Prostate gland (tissue), 2 donors: ENCODE measurements around the gene MDH1.

Experiments
- POLR2A ChIP-seq: fragments of 450-650 bp; IDR thresholded peaks from one replicate; pipeline ENCODE4 v1.6.1; 2016; ENCODE audit warnings: antibody characterized with exemption, mild to moderate bottlenecking
- POLR2AphosphoS5 ChIP-seq: sonication (generic); formaldehyde crosslinking; IDR thresholded peaks from one replicate; pipeline ENCODE4 v1.6.1; 2017; ENCODE audit warnings: antibody characterized with exemption
- TF ChIP-seq, protein P1 (sequence below), 4 experiments: fragments of 200-600 bp in 2 of 4; fragments of 450-650 bp in 2 of 4; sonication (generic) in 2 of 4; IDR thresholded peaks; 1 replicate in 3 of 4; 2 replicates in 1 of 4; pipeline ENCODE4 v1.5.1; 2016 to 2019; ENCODE audit warnings: antibody characterized with exemption in 4 of 4, mild to moderate bottlenecking in 2 of 4, moderate library complexity in 2 of 4

DNA sequence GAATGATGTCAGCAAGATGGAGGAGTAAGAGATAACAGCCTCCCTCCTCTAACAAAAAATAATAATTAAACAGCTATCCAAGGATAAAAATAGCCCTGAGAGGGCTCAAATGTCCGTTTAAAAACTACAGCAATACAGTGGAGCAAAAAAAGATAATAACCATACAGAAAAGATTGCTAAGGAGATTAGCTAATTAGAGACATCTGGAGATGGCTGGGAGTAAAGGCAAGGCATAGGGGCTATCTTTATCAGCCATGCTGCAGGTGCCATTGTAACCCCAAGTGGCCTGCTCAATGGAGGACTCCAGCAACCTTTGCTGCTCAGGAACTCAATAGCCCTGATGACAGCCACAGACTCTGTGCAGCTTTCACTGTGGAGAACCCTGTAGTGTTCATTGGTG is 42.7 kb downstream of the MDH1 start:
- TF ChIP-seq, protein P1, sequence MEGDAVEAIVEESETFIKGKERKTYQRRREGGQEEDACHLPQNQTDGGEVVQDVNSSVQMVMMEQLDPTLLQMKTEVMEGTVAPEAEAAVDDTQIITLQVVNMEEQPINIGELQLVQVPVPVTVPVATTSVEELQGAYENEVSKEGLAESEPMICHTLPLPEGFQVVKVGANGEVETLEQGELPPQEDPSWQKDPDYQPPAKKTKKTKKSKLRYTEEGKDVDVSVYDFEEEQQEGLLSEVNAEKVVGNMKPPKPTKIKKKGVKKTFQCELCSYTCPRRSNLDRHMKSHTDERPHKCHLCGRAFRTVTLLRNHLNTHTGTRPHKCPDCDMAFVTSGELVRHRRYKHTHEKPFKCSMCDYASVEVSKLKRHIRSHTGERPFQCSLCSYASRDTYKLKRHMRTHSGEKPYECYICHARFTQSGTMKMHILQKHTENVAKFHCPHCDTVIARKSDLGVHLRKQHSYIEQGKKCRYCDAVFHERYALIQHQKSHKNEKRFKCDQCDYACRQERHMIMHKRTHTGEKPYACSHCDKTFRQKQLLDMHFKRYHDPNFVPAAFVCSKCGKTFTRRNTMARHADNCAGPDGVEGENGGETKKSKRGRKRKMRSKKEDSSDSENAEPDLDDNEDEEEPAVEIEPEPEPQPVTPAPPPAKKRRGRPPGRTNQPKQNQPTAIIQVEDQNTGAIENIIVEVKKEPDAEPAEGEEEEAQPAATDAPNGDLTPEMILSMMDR (IDR thresholded peaks at IDR 0.05): no peak
- TF ChIP-seq POLR2AphosphoS5: no peak
- no peak for TF ChIP-seq POLR2A
